AG04450 (cell line): ENCODE data around the gene FHAD1. TPM values are rescaled to one million over a fixed set of nuclear protein-coding genes. Genes with fewer than 3 reads are reported as not detected.

Source experiments
- CTCF ChIA-PET: fragments of 300-600, 350-600 bp; formaldehyde crosslinking; extraction: SDS; loops from one replicate; lab custom pipeline; 2022; ENCODE audit warnings: antibody characterized with exemption, inconsistent platforms; lab: Charles Lee
- POLR2A ChIA-PET: fragments of 350-600 bp; formaldehyde crosslinking; extraction: SDS; loops from one replicate; lab custom pipeline; 2021; ENCODE audit warnings: antibody characterized with exemption, inconsistent platforms; lab: Yijun Ruan, JAX
- DNase-seq: peaks from one replicate; pipeline ENCODE4 v3.0.0-alpha.2; 2011; ENCODE audit warnings: low read depth, low spot score
- H3K27ac ChIP-seq: one replicate; pipeline ENCODE4 v1.5.1; 2012; ENCODE audit warnings: low read depth, low read length, control low read depth
- H3K27me3 ChIP-seq: one replicate; pipeline ENCODE4 v1.6.0; 2012; ENCODE audit warnings: low read length; ENCODE audit not compliant: control insufficient read depth, insufficient read depth
- H3K4me3 ChIP-seq: 2 replicates; pipeline ENCODE4 v1.5.1; 2011; ENCODE audit warnings: mild to moderate bottlenecking, low read depth, low read length, control low read depth
- H3K9me3 ChIP-seq: 2 replicates; pipeline ENCODE4 v1.5.1; 2012; ENCODE audit warnings: low read length; ENCODE audit not compliant: control insufficient read depth, insufficient read depth
- polyA plus RNA-seq: library from polyadenylated mRNA; depleted of rRNA; stranded (reverse); fragments of >200 nt; gene quantifications from 2 replicates; pipeline ENCODE4 v1.2.3, GENCODE V29; 2011
- TF ChIP-seq, protein P1 (sequence below): IDR thresholded peaks from 2 replicates; pipeline ENCODE4 v1.5.1; 2011; ENCODE audit warnings: low read depth, low read length, control low read depth, inconsistent platforms

The FHAD1 gene
- polyA plus RNA-seq, 1 experiment: 0.36 TPM

DNA sequence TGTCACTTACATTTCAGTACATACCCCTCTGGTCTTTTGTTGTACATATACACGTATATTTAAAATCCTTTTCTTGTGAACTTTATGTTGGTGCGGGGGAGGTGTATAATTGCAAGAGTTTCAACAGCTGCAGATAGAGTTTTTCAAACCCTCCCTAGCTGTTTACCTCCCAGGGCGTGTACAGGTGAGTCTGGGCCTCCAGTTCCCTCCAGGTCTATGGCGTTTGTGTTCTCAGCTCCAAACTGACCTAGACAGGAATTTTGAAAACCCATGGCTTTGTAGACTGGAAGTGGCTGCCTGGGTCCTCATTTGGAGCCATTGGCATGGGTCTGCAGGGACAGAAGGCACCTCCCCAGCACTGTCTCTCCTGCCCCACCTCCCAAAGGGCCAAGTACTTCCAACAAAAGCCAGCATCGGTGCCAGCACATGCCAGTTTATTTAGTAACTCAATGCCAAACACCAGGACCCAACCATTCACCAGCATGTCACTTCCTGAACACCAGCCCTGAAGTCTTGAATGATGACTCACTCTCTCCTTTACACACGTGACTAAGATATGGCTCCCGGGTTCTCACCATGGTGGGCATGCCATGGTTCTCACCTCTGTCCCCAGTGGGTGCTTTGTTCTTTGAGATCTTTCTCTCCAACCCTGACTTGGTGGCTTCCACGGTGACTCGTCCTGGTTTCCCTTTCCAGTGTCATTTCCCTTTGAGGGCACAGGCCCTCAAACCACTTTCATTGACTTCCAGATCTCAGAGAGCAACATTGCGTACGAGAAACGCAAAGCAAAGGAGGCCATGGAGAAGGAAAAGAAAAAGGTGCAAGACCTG, 105.3 kb downstream of the FHAD1 start:
- Histone ChIP-seq H3K4me3 (no peak overlapping the region), H3K27me3 (no peaks in the 10 kb centered on the region), H3K9me3 (no peaks in the 10 kb centered on the region), H3K27ac (no peak overlapping the region)
- POLR2A ChIA-PET: no interaction called here
- no peak for DNase-seq
- TF ChIP-seq, protein P1, sequence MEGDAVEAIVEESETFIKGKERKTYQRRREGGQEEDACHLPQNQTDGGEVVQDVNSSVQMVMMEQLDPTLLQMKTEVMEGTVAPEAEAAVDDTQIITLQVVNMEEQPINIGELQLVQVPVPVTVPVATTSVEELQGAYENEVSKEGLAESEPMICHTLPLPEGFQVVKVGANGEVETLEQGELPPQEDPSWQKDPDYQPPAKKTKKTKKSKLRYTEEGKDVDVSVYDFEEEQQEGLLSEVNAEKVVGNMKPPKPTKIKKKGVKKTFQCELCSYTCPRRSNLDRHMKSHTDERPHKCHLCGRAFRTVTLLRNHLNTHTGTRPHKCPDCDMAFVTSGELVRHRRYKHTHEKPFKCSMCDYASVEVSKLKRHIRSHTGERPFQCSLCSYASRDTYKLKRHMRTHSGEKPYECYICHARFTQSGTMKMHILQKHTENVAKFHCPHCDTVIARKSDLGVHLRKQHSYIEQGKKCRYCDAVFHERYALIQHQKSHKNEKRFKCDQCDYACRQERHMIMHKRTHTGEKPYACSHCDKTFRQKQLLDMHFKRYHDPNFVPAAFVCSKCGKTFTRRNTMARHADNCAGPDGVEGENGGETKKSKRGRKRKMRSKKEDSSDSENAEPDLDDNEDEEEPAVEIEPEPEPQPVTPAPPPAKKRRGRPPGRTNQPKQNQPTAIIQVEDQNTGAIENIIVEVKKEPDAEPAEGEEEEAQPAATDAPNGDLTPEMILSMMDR: no peak
- CTCF ChIA-PET: interaction anchor here (1.4 kb wide), 1 partner anchor 29 kb away, joined by 3 read pairs; no protein-coding TSS in a partner anchor

DNA sequence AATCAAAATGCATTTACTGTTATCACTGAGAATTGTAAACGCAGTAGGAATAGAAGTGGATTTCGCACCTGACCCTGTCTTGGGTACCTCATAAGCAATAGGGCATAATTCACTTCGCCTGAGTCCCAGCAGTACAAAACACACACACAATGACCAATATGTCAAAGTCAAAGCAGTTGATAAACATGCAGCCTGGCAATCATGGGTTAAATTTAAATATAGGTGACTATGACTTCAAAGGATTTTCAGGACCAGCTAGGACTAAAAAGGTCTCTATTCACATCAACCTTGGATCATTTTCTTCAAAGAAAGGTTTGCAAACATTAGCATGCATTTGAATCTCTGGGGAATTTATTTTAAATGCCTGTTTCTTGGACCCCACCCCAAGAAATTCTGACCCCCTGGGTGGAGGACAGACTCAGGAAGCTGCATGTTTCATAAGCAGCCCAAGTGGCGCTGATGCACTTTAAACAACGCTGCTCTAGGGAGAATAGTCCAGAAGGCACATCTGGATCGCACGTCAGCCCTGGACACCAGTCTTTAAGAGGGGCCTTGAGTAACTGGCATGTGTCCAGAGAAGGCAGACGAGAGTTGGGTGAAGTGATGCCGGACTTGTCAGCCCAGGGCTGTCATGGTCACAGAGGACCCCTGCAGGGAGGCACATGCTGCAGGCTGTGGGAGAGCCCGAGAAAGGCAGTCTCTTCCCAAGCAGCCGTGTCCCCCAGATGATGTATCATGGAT, 107.0 kb downstream of the FHAD1 start:
- no peaks in the 10 kb centered on the region for H3K27me3 ChIP-seq
- TF ChIP-seq, protein P1: no peak
- H3K27ac ChIP-seq: no peak overlapping the region
- ChIA-PET POLR2A (no interaction called here), CTCF (interaction anchor here (1.4 kb wide), 1 partner anchor 31 kb away, joined by 3 read pairs; no protein-coding TSS in a partner anchor)
- no peak for DNase-seq
- no peaks in the 10 kb centered on the region for H3K9me3 ChIP-seq
- no peak overlapping the region for H3K4me3 ChIP-seq

GRCh38 chr1:15354580-15354965, 107.5 kb downstream of the FHAD1 start:
- Histone ChIP-seq H3K9me3 (no peaks in the 10 kb centered on the region), H3K27me3 (no peaks in the 10 kb centered on the region), H3K4me3 (no peak overlapping the region), H3K27ac (no peak overlapping the region)
- CTCF ChIA-PET: no interaction called here
- TF ChIP-seq, protein P1: no peak
- POLR2A ChIA-PET: no interaction called here
- DNase-seq: no peak

DNA sequence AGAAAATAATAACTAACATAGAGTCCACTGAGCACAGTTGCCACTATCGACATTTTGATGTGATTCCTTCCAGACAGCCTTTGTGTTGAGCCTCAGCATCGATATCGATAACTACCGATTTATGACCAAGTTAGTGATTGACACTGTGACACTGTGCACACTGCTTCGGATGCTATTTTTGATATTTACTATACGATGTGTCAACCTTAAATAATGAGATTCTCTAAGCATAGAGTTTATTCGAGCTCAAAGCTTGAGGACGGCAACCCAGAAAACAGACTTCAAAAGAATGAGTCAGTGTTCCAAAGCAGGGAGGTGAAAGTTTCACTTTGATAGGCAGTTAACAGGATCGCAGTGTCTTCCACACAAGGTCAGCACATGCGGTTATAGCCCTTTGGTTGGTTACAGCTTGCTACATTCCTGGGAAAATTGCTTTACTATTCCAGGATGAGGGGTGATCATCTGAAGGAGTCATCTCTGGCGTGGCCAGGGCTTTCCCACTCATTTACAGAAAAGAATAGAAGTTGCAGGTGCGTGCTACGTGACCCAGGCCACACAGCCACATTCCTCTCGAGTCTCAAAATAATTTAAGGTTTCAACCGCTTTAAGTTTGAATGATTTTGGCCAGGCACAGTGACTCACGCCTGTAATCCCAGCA, 109.1 kb downstream of the FHAD1 start:
- POLR2A ChIA-PET: no interaction called here
- TF ChIP-seq, protein P1: no peak
- H3K27ac ChIP-seq: no peak overlapping the region
- H3K27me3 ChIP-seq: no peaks in the 10 kb centered on the region
- no peaks in the 10 kb centered on the region for H3K9me3 ChIP-seq
- CTCF ChIA-PET: interaction anchor here (0.6 kb wide), 1 partner anchor 76 kb away, joined by 3 read pairs; no protein-coding TSS in a partner anchor
- DNase-seq: no peak
- no peak overlapping the region for H3K4me3 ChIP-seq
